ENCODE results near the gene PELI2.
"Not testable (repeated sequence)": the region's sequence is repeated elsewhere in the genome, so short reads cannot be mapped to it uniquely, and the experiment has no call there.

Gene PELI2

GRCh38 chr14:56144176-56144575, 26.0 kb downstream of the PELI2 start:
- no peak for DNase-seq

- DNase-seq: no peak
Measured at GRCh38 chr14:56145181-56145769, 27.1 kb downstream of the PELI2 start.

- no peak for DNase-seq
Measured at GRCh38 chr14:56145965-56146364, 27.8 kb downstream of the PELI2 start.

DNA sequence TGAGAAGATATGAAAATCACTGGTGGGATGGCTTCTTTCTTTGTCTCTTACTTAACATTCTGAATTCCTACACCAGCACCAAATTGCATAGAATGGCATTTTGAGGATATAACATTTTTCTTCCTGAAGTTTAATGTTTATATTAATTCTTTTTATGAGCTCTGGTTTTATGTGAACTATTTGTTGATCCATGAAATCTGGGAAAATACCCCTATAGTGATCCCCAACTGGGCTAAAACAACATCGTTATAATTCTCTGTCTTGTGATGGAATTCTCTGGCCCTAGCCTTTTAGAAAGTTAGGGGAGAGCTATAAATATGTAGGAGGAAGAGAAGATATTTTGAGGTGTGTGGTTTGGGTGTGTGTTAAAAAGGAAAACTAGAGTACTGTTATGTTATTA, 29.2 kb downstream of the PELI2 start:
- no peak for DNase-seq

- no peak for DNase-seq
Measured at GRCh38 chr14:56147986-56148901, 30.0 kb downstream of the PELI2 start.

GRCh38 chr14:56149151-56149550, 30.9 kb downstream of the PELI2 start:
- DNase-seq: no peak

DNA sequence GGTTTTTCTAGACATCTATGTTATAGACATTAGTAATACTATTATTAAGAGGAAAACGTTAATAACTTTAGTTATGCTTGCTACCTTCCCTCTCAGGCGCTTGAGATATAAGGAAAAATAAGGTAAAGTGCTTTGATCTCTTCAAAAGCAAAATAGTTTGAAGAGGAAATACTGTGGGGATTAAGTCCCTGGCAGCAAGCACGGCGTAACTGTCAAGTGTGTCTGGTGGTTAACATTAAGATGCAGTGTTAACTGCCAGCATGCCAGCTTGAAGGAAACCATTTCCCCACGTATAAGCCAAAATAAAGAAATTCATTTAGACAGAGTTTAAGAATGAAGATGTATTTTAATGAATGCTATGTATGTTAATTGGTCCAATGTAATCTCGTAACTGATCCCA, 31.8 kb downstream of the PELI2 start:
- no peak for DNase-seq

DNA sequence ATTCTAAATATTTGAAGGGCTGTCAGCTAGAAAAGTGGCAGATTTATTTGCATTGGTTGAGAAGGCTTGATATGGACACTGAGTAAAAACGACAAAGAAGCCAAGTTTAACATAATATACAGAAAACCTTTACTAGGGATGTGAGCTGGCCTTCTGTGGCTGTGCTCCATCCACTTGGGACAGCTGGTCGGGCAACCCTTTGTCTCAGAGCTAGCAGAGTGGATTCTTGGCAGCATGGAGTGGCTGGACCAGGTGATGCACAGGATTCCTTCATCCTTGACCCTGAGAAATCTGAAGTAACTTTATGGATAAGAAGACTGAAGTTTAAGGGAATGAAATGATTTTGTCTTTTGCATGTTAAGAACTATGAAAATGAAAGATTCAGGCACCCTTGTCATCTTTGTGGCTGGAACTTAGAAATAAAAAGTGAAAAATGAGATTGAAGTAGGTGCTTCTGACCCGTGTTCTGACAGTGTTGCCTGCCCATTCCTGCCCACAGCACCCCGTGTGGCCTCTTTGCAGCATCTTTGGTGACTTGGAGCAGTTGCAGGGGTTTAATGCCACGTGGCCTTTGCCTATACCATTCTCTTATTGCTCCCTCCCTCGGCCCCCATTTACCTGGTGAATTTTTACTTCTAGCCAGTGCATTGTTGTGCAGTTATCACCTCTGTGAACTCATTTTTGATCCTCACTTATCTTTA, 32.6 kb downstream of the PELI2 start:
- DNase-seq: no peak

DNA sequence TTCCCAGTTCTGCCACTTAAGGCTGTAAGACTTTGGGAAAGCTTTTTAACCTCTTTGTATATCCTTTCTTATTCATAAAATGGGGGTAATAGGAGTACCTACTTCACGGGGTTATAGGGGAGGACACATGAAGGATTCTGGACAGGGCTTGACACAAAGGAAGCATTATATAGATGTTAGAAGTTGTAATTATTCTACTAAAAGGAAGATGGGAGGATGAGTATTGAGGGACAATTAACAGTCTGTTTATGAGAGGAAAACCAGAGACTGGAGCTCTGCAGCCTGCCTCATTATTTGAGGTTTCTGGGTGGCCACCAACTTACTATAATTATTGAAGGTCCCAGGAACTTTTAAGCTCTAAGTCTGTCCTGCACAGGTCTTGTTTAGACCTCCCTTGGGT, 34.0 kb downstream of the PELI2 start:
- no peak for DNase-seq

DNA sequence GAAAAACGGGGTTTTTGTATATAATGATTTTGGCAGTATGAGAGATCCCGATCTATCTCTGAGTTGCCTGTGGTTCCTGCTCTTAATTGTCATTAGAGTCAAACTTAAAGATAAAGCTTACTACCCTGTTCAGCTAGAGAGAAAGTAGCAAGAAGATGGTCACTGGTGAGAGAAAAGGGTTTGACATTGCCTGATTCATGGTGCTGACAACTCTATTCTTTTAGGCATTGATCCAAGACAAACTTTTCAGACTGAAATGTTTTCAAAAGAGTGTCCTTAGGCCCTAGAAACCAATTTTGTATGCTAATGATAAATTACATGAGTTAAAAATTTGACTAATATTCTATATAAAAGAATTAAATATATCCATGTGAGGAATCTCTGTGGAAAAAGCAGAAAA, 35.1 kb downstream of the PELI2 start:
- no peak for DNase-seq

DNA sequence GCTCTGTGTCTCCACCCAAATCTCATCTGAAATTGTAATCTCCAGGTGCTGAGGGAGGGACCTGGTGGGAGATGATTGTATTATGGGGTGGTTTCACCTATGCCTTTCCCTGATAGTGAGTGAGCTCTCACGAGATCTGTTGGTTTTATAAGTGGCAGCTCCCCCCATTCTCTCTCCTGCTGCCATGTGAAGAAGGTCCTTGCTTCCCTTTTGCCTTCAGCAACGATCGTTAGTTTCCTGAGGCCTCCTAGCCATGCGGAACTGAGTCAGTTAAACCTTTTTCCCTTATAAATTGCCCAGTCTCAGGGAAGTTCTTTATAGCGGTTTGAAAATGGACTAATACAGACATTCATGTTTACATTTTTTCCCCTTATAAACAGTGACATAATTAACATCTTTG, 36.1 kb downstream of the PELI2 start:
- DNase-seq: no peak

DNA sequence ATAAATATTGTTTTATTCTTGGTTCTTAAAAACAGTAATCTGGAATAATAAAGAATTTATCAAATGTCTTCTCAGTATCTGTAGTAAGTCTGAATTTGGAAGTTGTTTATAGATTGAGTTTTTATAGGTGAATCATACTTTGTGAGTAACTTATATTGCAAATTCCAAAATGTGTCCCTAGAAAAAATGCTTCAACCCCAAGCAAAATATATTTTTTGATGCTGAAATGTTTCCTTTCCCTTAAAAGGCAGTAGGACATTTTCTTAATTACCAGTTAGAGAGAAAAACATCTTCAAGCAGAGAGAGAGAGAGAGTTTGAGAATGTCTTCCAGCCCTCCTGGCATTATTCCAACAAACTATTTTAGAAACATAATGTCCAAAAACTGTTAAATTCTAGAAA, 37.9 kb downstream of the PELI2 start:
- DNase-seq: no peak

DNA sequence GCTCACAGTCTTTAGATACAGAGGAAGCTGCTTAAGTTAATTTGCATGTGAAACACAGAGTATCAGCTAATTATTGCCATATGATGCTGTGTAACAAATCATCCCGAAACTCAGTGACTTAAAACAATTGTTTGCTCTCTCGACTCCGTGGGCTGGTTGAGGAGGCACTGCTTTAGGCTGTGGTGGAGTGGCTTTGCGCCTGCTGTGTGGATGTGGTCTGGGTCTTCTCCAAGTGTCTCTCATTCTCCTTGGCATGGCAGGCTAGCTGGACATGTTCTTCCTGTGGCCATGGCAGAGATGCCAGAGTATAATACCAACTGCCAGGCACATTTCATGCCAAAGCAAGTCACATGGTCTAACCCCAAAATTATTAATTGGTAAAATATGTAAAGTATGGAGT, 40.9 kb downstream of the PELI2 start:
- DNase-seq: no peak

DNA sequence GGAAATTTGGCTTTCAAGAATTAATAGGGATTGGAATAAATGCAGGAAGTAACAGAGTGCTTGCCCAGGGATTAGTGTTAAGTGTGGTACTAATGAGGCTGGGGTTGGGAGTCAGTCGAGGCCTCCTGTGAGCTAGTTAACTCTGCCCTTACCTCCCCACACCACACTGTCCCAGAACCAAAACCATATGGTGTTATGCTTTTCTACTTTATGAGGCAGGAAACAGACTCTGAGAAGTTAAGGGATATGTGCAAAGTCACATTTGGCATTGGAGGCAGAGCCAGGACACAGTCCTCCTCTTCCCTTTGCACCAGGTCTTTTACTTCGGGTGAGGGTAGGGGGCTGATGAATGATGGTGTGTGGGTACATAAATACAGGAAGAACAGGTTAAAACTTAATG, 41.9 kb downstream of the PELI2 start:
- DNase-seq: no peak

- DNase-seq: no peak
Measured at GRCh38 chr14:56161658-56162057, 43.4 kb downstream of the PELI2 start.

DNA sequence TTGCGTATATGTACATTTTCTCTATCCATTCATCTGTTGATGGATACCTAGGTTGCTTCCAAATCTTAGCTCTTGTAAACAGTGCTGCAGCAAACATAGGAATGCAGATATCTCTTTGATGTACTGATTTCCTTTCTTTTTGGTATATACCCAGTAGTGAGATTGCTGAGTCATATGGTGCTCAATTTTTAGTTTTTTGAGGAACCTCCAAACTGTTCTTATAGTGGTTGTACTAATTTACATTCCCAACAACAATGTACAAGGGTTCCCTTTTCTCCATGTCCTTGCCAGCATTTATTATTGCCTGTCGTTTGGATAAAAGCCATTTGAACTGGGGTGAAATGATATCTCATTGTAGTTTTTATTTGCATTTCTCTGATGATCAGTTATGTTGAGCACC, 44.3 kb downstream of the PELI2 start:
- no peak for DNase-seq

GRCh38 chr14:56166579-56166978, 48.4 kb downstream of the PELI2 start:
- not testable (repeated sequence) for DNase-seq

- no peak for DNase-seq
Measured at GRCh38 chr14:56168007-56168616, 49.9 kb downstream of the PELI2 start.

- no peak for DNase-seq
Measured at GRCh38 chr14:56170028-56170427, 51.8 kb downstream of the PELI2 start.

DNA sequence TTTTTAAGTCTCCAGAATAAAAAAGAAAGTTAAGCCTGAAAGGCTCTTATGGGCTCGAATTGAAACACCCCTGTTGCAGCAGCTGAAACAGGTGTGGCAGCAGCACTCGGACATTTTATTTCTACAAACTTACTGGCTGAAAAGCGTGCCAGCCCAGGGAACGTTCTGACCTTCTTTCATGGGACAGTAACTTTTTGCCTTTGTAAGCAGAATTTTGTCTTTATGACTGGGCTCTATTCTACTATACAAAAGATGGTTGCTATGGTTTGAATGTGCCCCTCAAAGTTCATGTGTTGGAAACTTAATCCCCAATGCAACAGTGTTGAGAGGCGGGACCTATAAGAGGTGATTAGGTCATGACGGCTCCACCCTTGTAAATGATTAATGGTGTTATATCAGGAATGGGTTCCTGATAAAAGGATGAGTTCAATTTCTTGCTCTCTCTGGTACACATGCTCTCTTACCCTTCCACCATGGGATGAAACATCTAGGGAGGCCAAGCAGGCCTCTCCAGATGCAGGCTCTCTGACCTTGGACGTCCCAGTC, 52.7 kb downstream of the PELI2 start:
- no peak for DNase-seq

DNA sequence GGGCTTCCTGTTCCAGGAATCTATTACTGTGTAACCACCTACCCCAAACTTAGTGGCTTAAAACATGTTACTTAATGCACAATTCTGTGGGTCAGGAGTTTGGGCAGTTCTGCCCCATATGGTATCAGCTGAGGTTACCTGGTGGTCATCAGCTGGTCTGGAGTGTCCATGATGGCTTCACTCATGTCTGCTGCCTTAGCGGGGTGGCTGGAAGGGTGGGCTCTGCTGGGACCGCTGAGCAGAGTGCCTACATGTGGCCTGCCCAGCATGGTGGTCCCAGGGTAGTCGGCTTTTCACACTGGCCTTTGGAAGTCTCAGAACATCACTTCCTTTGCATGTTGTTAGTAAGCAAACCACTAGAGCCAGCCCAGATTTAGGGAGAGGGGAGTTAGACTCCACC, 53.9 kb downstream of the PELI2 start:
- DNase-seq: no peak

GRCh38 chr14:56172571-56172971, 54.4 kb downstream of the PELI2 start:
- DNase-seq: no peak

DNA sequence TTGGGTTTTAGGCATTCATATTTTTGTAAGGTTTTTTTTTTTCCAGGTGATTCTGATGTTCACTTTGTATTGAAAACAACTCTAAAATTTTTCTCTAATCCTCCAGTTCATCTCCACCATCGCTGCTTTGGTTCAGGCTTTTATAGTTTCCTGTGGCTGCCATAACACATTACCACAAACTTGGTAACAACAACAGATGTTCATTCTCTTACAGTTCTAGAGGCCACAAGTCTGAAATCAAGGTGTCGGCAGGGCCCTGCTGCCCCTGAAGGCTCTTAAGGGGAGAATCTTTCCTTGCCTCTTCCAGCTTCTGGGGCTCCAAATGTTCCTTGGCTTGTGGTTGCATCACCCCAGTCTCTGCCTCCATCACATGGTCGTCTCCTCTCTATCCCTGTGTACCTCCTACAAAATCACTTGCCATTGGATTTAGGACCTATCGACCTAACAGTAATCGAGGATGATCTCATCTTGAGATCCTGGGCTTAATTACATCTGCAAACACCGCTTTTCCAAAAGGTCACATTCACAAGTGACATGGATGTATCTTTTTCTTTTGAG, 55.2 kb downstream of the PELI2 start:
- DNase-seq: no peak

Measured in eye (tissue), 1 donor.